Activated CD8-positive, alpha-beta memory T cell treated with anti-CD3 and anti-CD28 coated beads, Interleukin-2, amount 50 U/mL, for 24 hours (primary cell): Measurements from ENCODE around the gene CCL4.
"Not testable (repeated sequence)": the region's sequence is repeated elsewhere in the genome, so short reads cannot be mapped to it uniquely, and the experiment has no call there.

Experiments used
- DNase-seq: peaks from one replicate; pipeline ENCODE4 v3.0.0-alpha.2; 2020; ENCODE audit errors: extremely low read depth

Gene CCL4

GRCh38 chr17:36117505-36118382 lies 14.1 kb downstream of the CCL4 start:
- DNase-seq, result no peak

GRCh38 chr17:36118477-36119353 lies 15.1 kb downstream of the CCL4 start:
- no peak for DNase-seq

- no peak for DNase-seq
These were observed 16.6 kb downstream of the CCL4 start for GRCh38 chr17:36120221-36120620.

GRCh38 chr17:36121099-36121498 lies 17.5 kb downstream of the CCL4 start:
- DNase-seq, result not testable (repeated sequence)

- no peak for DNase-seq
These were observed 19.8 kb downstream of the CCL4 start for GRCh38 chr17:36123431-36123830.

- no peak for DNase-seq
These were observed 21.5 kb downstream of the CCL4 start for GRCh38 chr17:36124879-36125824.

GRCh38 chr17:36127199-36127893 lies 23.7 kb downstream of the CCL4 start:
- no peak for DNase-seq

- no peak for DNase-seq
These were observed 24.3 kb downstream of the CCL4 start for GRCh38 chr17:36127911-36128310.

- DNase-seq, result no peak
These were observed 24.9 kb downstream of the CCL4 start for GRCh38 chr17:36128411-36128978.

GRCh38 chr17:36129616-36130015 lies 26.0 kb downstream of the CCL4 start:
- DNase-seq, result no peak

- no peak for DNase-seq
These were observed 26.7 kb downstream of the CCL4 start for GRCh38 chr17:36130346-36130745.

GRCh38 chr17:36131421-36131820 lies 27.8 kb downstream of the CCL4 start:
- DNase-seq, result no peak

GRCh38 chr17:36131931-36132330 lies 28.3 kb downstream of the CCL4 start:
- no peak for DNase-seq

- DNase-seq, result no peak
These were observed 28.8 kb downstream of the CCL4 start for GRCh38 chr17:36132421-36132831.

- DNase-seq, result no peak
These were observed 30.1 kb downstream of the CCL4 start for GRCh38 chr17:36133602-36134236.

GRCh38 chr17:36135465-36135864 lies 31.8 kb downstream of the CCL4 start:
- DNase-seq, result no peak

- no peak for DNase-seq
These were observed 32.4 kb downstream of the CCL4 start for GRCh38 chr17:36136036-36136435.

GRCh38 chr17:36136439-36136838 lies 32.8 kb downstream of the CCL4 start:
- no peak for DNase-seq

GRCh38 chr17:36142235-36142634 lies 38.6 kb downstream of the CCL4 start:
- DNase-seq, result no peak

GRCh38 chr17:36142806-36143205 lies 39.2 kb downstream of the CCL4 start:
- no peak for DNase-seq
